BLaER1 treated with 17β-estradiol and CSF1 and Interleukin-3, amounts not matched to agents 10 nM and 100 nM (cell line): Measurements from ENCODE around the gene LAMA2.
A peak's percentile ranks its signal among the peaks of the same experiment; 100 is the strongest.

Experiments
- H3K27ac ChIP-seq, 11 experiments: shearing (Covaris generic); formaldehyde crosslinking; 2 replicates each; pipeline ENCODE4 v1.8.1; 2022
- H3K27me3 ChIP-seq, 11 experiments: shearing (Covaris generic); formaldehyde crosslinking; 2 replicates each; pipeline ENCODE4 v1.8.1; 2022
- H3K36me3 ChIP-seq, 11 experiments: shearing (Covaris generic); formaldehyde crosslinking; 2 replicates each; pipeline ENCODE4 v1.8.1; 2022
- H3K4me1 ChIP-seq, 10 experiments: shearing (Covaris generic); formaldehyde crosslinking; 2 replicates each; pipeline ENCODE4 v1.8.1; 2022
- H3K4me2 ChIP-seq, 11 experiments: shearing (Covaris generic); formaldehyde crosslinking; 2 replicates each; pipeline ENCODE4 v1.8.1; 2022
- H3K4me3 ChIP-seq, 10 experiments: shearing (Covaris generic); formaldehyde crosslinking; 2 replicates each; pipeline ENCODE4 v1.8.1; 2022
- H3K9ac ChIP-seq, 11 experiments: shearing (Covaris generic); formaldehyde crosslinking; 2 replicates each; pipeline ENCODE4 v1.8.1; 2022
- H3K9me3 ChIP-seq, 11 experiments: shearing (Covaris generic); formaldehyde crosslinking; replicated peaks in 1 of 11; 2 replicates each; pipeline ENCODE4 v1.8.1; 2022
- H4K20me1 ChIP-seq, 11 experiments: shearing (Covaris generic); formaldehyde crosslinking; 2 replicates each; pipeline ENCODE4 v1.8.1; 2022
- Cebpa-rat ChIP-seq, 11 experiments: shearing (Covaris generic); IDR thresholded peaks; 2 replicates each; pipeline ENCODE4 v1.8.1; 2022

LAMA2 gene

GRCh38 chr6:129486327-129486726, 603.4 kb downstream of the LAMA2 start:
- no peak for TF ChIP-seq Cebpa-rat (IDR thresholded peaks at IDR 0.05)
- H3K4me3 ChIP-seq: no peak overlapping the region
- H3K4me2 ChIP-seq: peak overlapping the region in 7 of 11 experiments; percentile 21 to 62 (median 36); a peak in 11 of 22 replicates
- H3K27ac ChIP-seq: no peak overlapping the region
- H3K36me3 ChIP-seq: peaks cover 0 to 6% (median 0%) of the 10 kb centered on the region in 11 experiments; a peak in 3 of 22 replicates
- H3K4me1 ChIP-seq: peaks cover 21 to 38% (median 31%) of the 10 kb centered on the region in 10 experiments
- no peak overlapping the region for H3K9ac ChIP-seq
- no peaks in the 10 kb centered on the region for H3K27me3 ChIP-seq
- no peaks in the 10 kb centered on the region for H3K9me3 ChIP-seq
- no peaks in the 10 kb centered on the region for H4K20me1 ChIP-seq

- H3K27ac ChIP-seq: no peak overlapping the region
- H3K36me3 ChIP-seq: peaks cover 0 to 2% (median 0%) of the 10 kb centered on the region in 11 experiments; a peak in 2 of 22 replicates
- H3K4me3 ChIP-seq: no peak overlapping the region
These were observed 605.4 kb downstream of the LAMA2 start for GRCh38 chr6:129488313-129488712.

DNA sequence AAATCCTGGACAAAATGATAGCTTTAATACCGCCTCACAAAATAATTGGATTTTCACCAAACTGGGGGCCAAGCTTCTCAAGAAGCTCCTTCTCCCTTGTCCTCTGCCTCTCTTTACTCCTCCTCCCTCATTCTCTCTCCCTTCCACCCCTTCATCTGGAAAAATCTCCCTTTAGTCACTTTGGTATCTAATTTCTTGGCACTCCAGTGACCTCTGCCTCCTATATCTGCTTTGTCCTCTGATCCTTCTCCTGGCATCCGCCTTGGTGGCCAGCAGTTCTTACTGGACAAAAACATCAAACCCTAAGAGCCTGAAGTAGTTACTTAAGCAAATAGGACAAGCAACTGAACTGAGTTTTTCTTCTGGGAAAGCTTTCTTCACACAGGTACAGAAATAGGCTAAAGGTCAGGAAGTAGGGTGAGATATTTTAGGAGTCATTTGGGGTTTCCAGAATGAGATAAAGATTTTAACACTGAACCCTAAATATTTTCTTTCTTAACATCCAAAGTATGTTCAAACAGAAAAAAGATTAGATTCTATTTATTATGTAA, 606.4 kb downstream of the LAMA2 start:
- H3K4me1 ChIP-seq: peaks cover 32 to 47% (median 42%) of the 10 kb centered on the region in 10 experiments
- H3K4me3 ChIP-seq: 0 out of 20 replicates have a peak overlapping the region, but pooled peaks of 1 of the 10 experiments have one; percentile 7
- H3K4me2 ChIP-seq: peak overlapping the region; percentile 71 to 92 (median 88)
- H3K27ac ChIP-seq: peak overlapping the region in 9 of 11 experiments; percentile 8 to 98 (median 35); a peak in 11 of 22 replicates
- H4K20me1 ChIP-seq: no peaks in the 10 kb centered on the region
- peak overlapping the region in 1 of 11 experiments; percentile 16; a peak in 2 of 22 replicates for H3K9ac ChIP-seq
- peaks cover 0 to 10% (median 0%) of the 10 kb centered on the region in 11 experiments; a peak in 2 of 22 replicates for H3K36me3 ChIP-seq
- no peak for TF ChIP-seq Cebpa-rat (IDR thresholded peaks at IDR 0.05)
- H3K27me3 ChIP-seq: no peaks in the 10 kb centered on the region
- H3K9me3 ChIP-seq: no peaks in the 10 kb centered on the region

More at GRCh38 chr6:129488313-129488712, 605.4 kb downstream of the LAMA2 start:
- no peaks in the 10 kb centered on the region for H3K9me3 ChIP-seq
- TF ChIP-seq Cebpa-rat (IDR thresholded peaks at IDR 0.05): no peak
- no peaks in the 10 kb centered on the region for H3K27me3 ChIP-seq
- peaks cover 32 to 47% (median 42%) of the 10 kb centered on the region in 10 experiments for H3K4me1 ChIP-seq
- no peak overlapping the region for H3K9ac ChIP-seq
- peak overlapping the region in 1 of 11 experiments; percentile 92; a peak in 2 of 22 replicates for H3K4me2 ChIP-seq
- no peaks in the 10 kb centered on the region for H4K20me1 ChIP-seq

GRCh38 chr6:129490521-129491255, 607.8 kb downstream of the LAMA2 start:
- no peaks in the 10 kb centered on the region for H3K9me3 ChIP-seq
- H3K9ac ChIP-seq: peak overlapping the region; percentile 60 to 87 (median 76)
- TF ChIP-seq Cebpa-rat (IDR thresholded peaks at IDR 0.05): 0 out of 22 replicates have a peak, but pooled peaks of 1 of the 11 experiments have one; percentile 27
- H3K4me1 ChIP-seq: peaks cover 29 to 46% (median 40%) of the 10 kb centered on the region in 10 experiments
- no peaks in the 10 kb centered on the region for H3K27me3 ChIP-seq
- H3K4me2 ChIP-seq: peak overlapping the region; percentile 80 to 92 (median 88)
- H4K20me1 ChIP-seq: no peaks in the 10 kb centered on the region
- peak overlapping the region; percentile 82 to 98 (median 89) for H3K27ac ChIP-seq
- peak overlapping the region; percentile 31 to 67 (median 52); a peak in 18 of 20 replicates for H3K4me3 ChIP-seq
- H3K36me3 ChIP-seq: peaks cover 0 to 12% (median 0%) of the 10 kb centered on the region in 11 experiments; a peak in 2 of 22 replicates

DNA sequence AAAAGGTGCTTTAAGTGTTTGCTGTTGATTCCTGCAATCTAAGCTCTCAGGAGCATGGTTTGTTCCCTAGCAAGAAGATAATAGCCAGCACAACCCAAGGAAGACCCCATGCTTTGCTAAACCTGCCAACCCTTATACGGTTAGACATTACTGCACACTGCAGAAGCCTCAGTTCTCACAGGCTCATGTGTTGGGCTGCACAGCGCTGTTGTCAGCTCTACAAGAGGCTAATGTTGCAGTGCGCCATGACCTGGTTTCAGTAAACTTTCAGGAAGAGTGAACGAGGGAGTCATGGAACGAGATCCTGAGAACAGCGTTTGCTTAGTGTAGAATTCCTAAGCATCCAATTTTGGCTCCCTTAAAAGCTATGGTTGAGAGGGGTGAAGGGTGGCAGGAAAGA, 608.5 kb downstream of the LAMA2 start:
- Histone ChIP-seq H3K4me3 (peak overlapping the region in 8 of 10 experiments; percentile 41 to 67 (median 53); a peak in 11 of 20 replicates), H3K9me3 (no peaks in the 10 kb centered on the region), H4K20me1 (no peaks in the 10 kb centered on the region), H3K27me3 (no peaks in the 10 kb centered on the region), H3K9ac (peak overlapping the region; percentile 60 to 87 (median 76); a peak in 21 of 22 replicates), H3K27ac (peak overlapping the region; percentile 82 to 98 (median 89)), H3K36me3 (peaks cover 0 to 12% (median 0%) of the 10 kb centered on the region in 11 experiments; a peak in 2 of 22 replicates), H3K4me2 (peak overlapping the region; percentile 80 to 92 (median 88)), H3K4me1 (peaks cover 25 to 43% (median 35%) of the 10 kb centered on the region in 10 experiments)
- TF ChIP-seq Cebpa-rat (IDR thresholded peaks at IDR 0.05): no peak

GRCh38 chr6:129492260-129492659, 609.3 kb downstream of the LAMA2 start:
- H4K20me1 ChIP-seq: no peaks in the 10 kb centered on the region
- H3K4me2 ChIP-seq: peak overlapping the region; percentile 80 to 92 (median 88); a peak in 18 of 22 replicates
- H3K27ac ChIP-seq: peak overlapping the region in 3 of 11 experiments; percentile 88 to 98 (median 97); a peak in 2 of 22 replicates
- H3K4me1 ChIP-seq: peaks cover 25 to 42% (median 35%) of the 10 kb centered on the region in 10 experiments
- TF ChIP-seq Cebpa-rat (IDR thresholded peaks at IDR 0.05): no peak
- no peak overlapping the region for H3K4me3 ChIP-seq
- peaks cover 0 to 12% (median 0%) of the 10 kb centered on the region in 11 experiments; a peak in 2 of 22 replicates for H3K36me3 ChIP-seq
- no peaks in the 10 kb centered on the region for H3K27me3 ChIP-seq
- no peaks in the 10 kb centered on the region for H3K9me3 ChIP-seq
- H3K9ac ChIP-seq: no peak overlapping the region

DNA sequence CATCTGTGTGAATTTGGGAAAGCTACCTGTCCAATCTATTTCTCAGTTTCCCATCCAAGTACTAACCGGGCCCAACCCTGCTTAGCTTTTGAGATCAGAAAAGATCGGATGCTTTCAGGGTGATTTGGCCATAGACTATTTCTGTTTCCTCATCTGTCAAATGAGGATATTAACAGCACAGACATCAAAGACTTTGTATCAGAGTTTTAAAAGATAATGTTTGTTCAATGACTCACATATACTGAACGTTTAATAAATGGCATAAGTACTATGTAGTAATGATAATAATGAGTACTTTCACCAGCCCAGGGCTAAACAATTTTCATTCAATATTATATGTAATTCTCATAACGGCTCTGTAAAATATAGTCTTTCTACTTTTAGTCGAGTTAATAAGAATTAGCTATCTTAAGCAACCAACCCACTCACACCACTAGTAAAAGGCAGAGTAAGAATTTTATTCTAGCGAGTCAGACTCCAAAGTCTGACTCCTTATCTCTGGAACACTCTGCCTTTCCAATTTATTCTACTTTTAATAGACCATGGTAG, 610.5 kb downstream of the LAMA2 start:
- Histone ChIP-seq H3K27ac (no peak overlapping the region), H3K9ac (no peak overlapping the region), H3K36me3 (peaks cover 0 to 12% (median 0%) of the 10 kb centered on the region in 11 experiments; a peak in 2 of 22 replicates), H3K4me3 (no peak overlapping the region), H3K4me1 (peaks cover 25 to 42% (median 35%) of the 10 kb centered on the region in 10 experiments), H3K27me3 (no peaks in the 10 kb centered on the region), H4K20me1 (no peaks in the 10 kb centered on the region), H3K9me3 (no peaks in the 10 kb centered on the region), H3K4me2 (no peak overlapping the region)
- TF ChIP-seq Cebpa-rat (IDR thresholded peaks at IDR 0.05): no peak

DNA sequence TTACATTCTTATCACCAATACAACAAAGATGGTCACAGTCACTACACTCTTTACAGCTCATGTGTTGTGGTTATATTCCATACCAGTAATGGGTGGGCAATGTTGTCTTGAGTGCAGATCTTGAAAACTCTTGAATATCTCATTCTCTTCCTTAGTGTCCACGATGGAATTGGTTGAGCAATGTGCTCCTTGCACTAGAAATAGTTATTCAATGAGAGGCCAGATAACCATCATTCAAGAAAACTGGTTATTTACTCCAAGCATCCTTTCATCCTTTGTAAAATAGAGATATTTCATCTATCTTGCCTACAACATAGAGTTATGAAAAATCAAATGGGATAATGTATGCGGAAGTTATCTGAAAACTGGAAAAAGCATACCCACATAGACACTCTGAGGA, 611.2 kb downstream of the LAMA2 start:
- TF ChIP-seq Cebpa-rat (IDR thresholded peaks at IDR 0.05): no peak
- Histone ChIP-seq H3K4me3 (no peak overlapping the region), H3K9ac (no peak overlapping the region), H3K27me3 (no peaks in the 10 kb centered on the region), H3K27ac (no peak overlapping the region), H3K9me3 (no peaks in the 10 kb centered on the region), H3K4me2 (no peak overlapping the region), H3K36me3 (peaks cover 0 to 12% (median 0%) of the 10 kb centered on the region in 11 experiments; a peak in 2 of 22 replicates), H3K4me1 (peaks cover 29 to 42% (median 34%) of the 10 kb centered on the region in 10 experiments), H4K20me1 (no peaks in the 10 kb centered on the region)
